ENCODE results near the gene LCE2B. TPM values are rescaled to one million over a fixed set of nuclear protein-coding genes. Genes with fewer than 3 reads are reported as not detected.
A peak's percentile ranks its signal among the peaks of the same experiment; 100 is the strongest.

LCE2B gene
- total RNA-seq, 1 donor from 2014 or later, result not detected

DNA sequence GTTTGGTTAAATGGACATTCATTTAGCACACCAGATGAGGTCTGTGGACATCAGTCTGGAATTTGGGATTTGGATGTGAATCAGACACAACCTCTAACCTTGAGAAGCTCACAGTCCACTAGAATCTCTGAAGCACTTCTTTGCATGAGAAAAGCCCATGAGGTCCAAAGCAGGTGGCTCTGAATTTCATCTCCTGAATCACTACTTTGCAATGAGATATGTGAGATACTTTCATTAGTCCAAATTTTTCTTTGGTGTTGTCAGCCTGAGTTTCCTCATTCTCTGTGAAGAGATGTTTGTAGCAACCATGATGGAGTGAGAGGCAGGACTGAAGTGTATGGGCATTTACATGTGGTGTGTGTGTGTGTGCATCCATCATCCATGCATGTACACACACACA lies 39.3 kb upstream of the LCE2B start:
- peaks cover 39% of the 10 kb centered on the region for H3K9me3 ChIP-seq (ENCODE audit: low read depth)
- no peak overlapping the region for H2AFZ ChIP-seq (replicated peaks)
- no peaks in the 10 kb centered on the region for H4K20me1 ChIP-seq (ENCODE audit: low read depth)
- Mint-ChIP-seq H3K4me3 (no peak overlapping the region), H3K9me3 (peaks cover 22% of the 10 kb centered on the region), H3K4me1 (no peaks in the 10 kb centered on the region), H3K27me3 (ENCODE audit: insufficient read depth, low read depth) (peaks cover 2% of the 10 kb centered on the region), H3K36me3 (no peaks in the 10 kb centered on the region), H3K27ac (no peak overlapping the region)
- no peak overlapping the region for H3K9ac ChIP-seq
- H3K27me3 ChIP-seq, result no peaks in the 10 kb centered on the region
- no peaks in the 10 kb centered on the region for H3K79me2 ChIP-seq (ENCODE audit: low read depth)
- H3K4me2 ChIP-seq, result no peak overlapping the region
- H3K4me3 ChIP-seq, result no peak overlapping the region
- no peaks in the 10 kb centered on the region for H3K36me3 ChIP-seq
- no peak overlapping the region for H3K27ac ChIP-seq
- no peak for DNase-seq (ENCODE audit: low spot score)
- H3F3A ChIP-seq (ENCODE audit: low read depth), result no peaks in the 10 kb centered on the region
- H3K4me1 ChIP-seq, result no peaks in the 10 kb centered on the region
- TF ChIP-seq, protein P1, sequence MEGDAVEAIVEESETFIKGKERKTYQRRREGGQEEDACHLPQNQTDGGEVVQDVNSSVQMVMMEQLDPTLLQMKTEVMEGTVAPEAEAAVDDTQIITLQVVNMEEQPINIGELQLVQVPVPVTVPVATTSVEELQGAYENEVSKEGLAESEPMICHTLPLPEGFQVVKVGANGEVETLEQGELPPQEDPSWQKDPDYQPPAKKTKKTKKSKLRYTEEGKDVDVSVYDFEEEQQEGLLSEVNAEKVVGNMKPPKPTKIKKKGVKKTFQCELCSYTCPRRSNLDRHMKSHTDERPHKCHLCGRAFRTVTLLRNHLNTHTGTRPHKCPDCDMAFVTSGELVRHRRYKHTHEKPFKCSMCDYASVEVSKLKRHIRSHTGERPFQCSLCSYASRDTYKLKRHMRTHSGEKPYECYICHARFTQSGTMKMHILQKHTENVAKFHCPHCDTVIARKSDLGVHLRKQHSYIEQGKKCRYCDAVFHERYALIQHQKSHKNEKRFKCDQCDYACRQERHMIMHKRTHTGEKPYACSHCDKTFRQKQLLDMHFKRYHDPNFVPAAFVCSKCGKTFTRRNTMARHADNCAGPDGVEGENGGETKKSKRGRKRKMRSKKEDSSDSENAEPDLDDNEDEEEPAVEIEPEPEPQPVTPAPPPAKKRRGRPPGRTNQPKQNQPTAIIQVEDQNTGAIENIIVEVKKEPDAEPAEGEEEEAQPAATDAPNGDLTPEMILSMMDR (IDR thresholded peaks at IDR 0.05), result no peak
- no peak for TF ChIP-seq EZH2 (IDR thresholded peaks at IDR 0.05)
- TF ChIP-seq EZH2phosphoT487 (IDR thresholded peaks at IDR 0.05), result no peak

DNA sequence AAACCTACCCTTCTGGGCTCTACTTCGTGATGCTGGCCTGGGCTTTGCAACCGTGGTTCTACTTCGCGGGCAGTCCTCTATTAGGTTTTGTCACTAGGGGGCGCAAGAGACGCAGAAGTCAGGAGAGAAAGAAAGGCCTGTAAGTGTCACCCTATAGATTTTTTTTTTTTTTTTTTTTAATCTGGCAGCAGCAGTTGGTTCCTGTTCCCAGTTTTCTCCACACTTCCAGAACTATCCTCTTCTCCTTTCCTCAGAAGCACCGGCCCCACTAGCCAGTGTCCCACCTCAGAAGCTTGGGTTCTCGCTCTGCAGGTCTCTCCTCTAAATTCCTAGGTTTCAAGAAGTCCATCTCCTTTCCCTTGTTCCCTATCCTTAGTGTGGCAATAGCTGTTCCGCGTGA lies 31.8 kb upstream of the LCE2B start:
- Histone ChIP-seq H3K9ac (no peak overlapping the region), H3K4me1 (no peaks in the 10 kb centered on the region), H4K20me1 (ENCODE audit: low read depth) (no peaks in the 10 kb centered on the region), H3K9me3 (ENCODE audit: low read depth) (peaks cover 26% of the 10 kb centered on the region), H3K27ac (no peak overlapping the region), H3K4me2 (no peak overlapping the region), H3K27me3 (no peaks in the 10 kb centered on the region), H3F3A (ENCODE audit: low read depth) (no peaks in the 10 kb centered on the region), H2AFZ (replicated peaks) (no peak overlapping the region), H3K36me3 (no peaks in the 10 kb centered on the region), H3K79me2 (ENCODE audit: low read depth) (no peaks in the 10 kb centered on the region), H3K4me3 (no peak overlapping the region)
- Mint-ChIP-seq H3K27ac (no peak overlapping the region), H3K4me3 (no peak overlapping the region), H3K36me3 (no peaks in the 10 kb centered on the region), H3K4me1 (no peaks in the 10 kb centered on the region), H3K9me3 (peaks cover 12% of the 10 kb centered on the region), H3K27me3 (ENCODE audit: insufficient read depth, low read depth) (peaks cover 4% of the 10 kb centered on the region)
- peak; percentile 1 for DNase-seq (ENCODE audit: low spot score)
- TF ChIP-seq EZH2phosphoT487 (IDR thresholded peaks at IDR 0.05) (no peak), EZH2 (IDR thresholded peaks at IDR 0.05) (no peak)
- TF ChIP-seq, protein P1 (IDR thresholded peaks at IDR 0.05), result peak; percentile 44

DNA sequence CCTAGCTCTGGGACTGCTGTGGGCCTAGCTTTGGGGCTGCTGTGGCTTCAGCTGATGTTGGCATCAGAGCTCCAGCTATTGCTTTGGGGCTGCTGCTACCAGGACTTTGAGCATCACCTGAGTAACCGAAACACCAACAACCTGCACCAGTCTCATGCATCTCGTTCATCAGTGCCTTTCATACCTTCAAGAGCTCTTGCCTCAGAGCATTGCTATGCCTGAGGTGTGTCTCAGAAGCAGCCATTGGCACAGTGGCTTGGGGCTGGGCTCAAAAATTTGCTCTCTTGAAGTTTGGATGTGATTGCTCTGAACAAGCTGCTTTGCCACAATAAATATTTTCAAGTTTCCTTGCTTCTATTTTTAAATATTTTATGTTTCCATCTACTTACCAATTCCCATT lies 29.5 kb upstream of the LCE2B start:
- H3K9ac ChIP-seq, result no peak overlapping the region
- no peaks in the 10 kb centered on the region for H3K36me3 ChIP-seq
- H3K4me1 ChIP-seq, result no peaks in the 10 kb centered on the region
- peaks cover 10% of the 10 kb centered on the region for H3K9me3 Mint-ChIP-seq
- no peak overlapping the region for H3K4me2 ChIP-seq
- no peak overlapping the region for H3K27ac Mint-ChIP-seq
- H3F3A ChIP-seq (ENCODE audit: low read depth), result no peaks in the 10 kb centered on the region
- H3K9me3 ChIP-seq (ENCODE audit: low read depth), result peaks cover 16% of the 10 kb centered on the region
- H3K4me3 Mint-ChIP-seq, result no peak overlapping the region
- H3K4me3 ChIP-seq, result no peak overlapping the region
- H3K27me3 Mint-ChIP-seq (ENCODE audit: insufficient read depth, low read depth), result peaks cover 8% of the 10 kb centered on the region
- no peaks in the 10 kb centered on the region for H4K20me1 ChIP-seq (ENCODE audit: low read depth)
- no peak for DNase-seq (ENCODE audit: low spot score)
- TF ChIP-seq, protein P1 (IDR thresholded peaks at IDR 0.05), result no peak
- TF ChIP-seq EZH2 (IDR thresholded peaks at IDR 0.05) (no peak), EZH2phosphoT487 (IDR thresholded peaks at IDR 0.05) (no peak)
- H3K27me3 ChIP-seq, result no peaks in the 10 kb centered on the region
- H3K4me1 Mint-ChIP-seq, result no peaks in the 10 kb centered on the region
- H2AFZ ChIP-seq (replicated peaks), result no peak overlapping the region
- no peaks in the 10 kb centered on the region for H3K79me2 ChIP-seq (ENCODE audit: low read depth)
- H3K36me3 Mint-ChIP-seq, result no peaks in the 10 kb centered on the region
- no peak overlapping the region for H3K27ac ChIP-seq
